SKM-1 (cell line): ENCODE results near the gene ZNF182.
"Not testable (repeated sequence)": the region's sequence is repeated elsewhere in the genome, so short reads cannot be mapped to it uniquely, and the experiment has no call there.

Experiments
- DNase-seq: peaks from one replicate; lab custom pipeline; 2025; ENCODE audit not compliant: unreplicated experiment; lab: John Stamatoyannopoulos, UW

Gene ZNF182

DNA sequence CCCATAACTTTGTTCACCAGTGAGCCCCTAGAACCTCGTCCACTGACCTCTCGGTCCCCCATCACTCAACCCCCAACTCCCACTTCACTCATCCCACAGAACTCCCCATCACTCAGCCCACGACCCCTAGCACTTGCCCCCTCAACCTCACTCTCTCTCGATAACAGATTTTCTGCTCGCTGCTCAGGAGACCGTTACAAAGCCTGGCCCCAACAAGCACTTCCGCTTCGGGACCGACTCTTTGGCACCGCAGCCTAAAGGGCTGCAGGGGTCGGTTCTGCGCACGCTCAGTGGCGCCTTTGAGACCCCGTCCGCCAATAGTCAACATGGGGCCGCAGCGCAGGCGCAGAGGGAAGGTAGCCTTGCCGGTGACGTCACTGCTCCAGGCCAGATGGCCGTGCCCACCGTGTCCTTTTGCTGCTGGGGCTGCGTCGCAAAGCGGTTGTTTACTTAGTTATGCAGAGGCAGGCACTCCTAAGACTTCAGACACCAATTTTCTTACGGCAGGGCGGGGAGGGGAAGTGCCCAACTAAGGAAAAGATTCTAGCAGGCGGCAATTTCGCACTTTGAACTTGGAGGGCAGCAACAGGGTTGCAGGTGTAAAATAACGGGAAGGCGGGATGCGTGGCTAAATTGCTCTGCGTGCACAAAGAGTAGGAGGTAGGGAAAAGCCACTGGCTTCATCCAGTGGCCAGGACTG is at the start of gene ZNF182:
Gene ZNF182 (minus strand): TSS at position 232 of the 700 bp plus-strand sequence. CDS start 1,380 bp downstream, outside the sequence.
- peak; percentile 43 for DNase-seq

DNA sequence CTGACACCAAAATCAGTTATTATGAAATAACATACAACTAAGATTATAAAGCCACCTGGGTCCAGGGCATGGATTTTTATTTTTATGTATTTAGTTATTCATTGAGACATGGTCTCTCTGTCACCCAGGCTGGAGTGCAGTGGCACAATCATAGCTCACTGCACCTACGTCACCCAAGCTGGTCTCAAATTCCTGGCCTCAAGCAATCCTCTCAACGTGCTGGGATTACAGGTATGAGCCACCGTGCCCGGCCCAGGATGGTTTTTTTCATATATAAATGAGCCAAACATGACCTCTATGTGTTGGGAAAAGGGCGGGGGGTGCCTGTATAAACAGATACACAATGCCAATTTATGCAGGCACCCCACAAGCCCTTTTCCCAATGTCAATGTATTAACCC is 43.1 kb upstream of the ZNF182 start:
- no peak for DNase-seq

DNA sequence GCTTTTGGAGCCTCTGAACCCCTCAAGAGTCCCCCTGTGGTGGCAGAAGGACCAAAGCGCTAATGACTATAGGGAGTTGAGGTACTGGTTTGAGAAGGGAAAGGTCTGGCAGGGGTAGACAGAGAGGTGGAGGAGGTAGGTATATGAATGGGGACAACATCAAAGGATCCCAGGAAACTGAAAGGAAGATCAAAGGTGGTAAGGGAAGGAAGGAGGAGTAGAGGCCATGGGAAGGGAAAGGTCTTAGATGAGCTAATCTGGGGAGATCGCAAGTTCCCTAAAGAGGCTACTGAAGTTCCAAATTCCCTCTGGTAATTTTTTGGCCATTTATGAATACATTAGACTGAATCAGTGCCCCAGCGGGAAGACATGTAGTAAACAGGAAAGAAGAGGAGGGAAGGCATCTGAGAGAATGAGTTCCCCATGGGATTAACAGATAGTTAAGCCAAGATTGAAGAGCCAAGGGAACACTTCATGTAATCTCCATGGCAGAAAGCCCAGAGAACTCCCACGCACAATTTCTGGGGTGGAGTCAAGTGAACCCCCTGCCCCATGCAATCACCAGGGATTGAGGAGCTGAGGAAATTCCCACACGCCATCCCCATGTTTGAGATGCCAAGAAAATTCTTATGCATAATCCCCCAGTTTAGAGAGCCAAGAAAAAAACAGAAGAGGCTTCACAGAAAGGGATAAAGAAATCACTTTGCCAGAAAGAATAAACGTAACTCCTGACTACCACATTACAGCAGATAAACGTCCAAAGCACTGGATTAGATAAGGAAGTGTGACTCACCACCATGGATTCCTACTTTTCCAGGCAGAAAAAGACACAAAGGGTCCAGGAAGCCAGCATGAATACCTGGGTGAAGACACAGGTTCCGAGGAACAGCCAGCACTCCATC is 41.9 kb upstream of the ZNF182 start:
- DNase-seq, result no peak

DNA sequence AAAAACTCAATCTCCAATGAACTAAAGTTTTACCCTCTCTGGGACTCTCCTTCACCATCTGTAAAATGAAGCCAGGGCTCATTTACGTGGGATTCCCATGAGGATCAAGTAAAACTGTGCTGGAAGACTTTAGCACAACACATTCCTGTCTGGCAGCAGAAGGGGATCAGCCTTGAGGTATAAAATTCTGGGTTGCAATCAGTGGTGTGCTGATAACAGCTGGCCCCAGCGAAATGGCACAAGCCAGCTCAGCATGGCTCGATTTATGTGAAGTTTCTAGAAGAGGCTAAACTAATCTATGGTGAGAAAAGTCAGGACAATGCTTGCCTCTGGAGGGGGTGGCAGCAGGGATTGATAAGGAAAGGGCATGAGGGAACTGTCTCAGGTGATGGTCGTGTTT is 39.3 kb upstream of the ZNF182 start:
- no peak for DNase-seq

DNA sequence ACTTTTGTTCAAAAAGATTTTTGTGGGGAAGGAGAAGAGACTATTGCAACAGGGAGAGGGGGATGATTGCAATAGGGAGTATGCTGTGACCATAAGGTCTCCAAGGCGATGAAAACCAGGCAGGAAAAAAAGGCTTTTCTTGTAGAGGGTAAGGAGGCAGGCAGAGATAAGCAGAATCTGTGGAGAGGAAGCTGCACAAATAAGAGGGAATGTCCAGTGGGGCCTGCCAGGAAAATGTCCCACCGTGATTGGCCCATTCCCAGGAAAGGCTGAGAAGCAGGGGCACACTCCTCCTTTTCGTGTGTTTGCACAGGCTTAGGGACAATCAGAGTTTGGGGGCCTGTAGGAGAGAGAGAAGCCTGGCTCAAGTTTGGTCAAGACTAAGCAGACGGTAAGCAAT is 32.1 kb upstream of the ZNF182 start:
- no peak for DNase-seq

DNA sequence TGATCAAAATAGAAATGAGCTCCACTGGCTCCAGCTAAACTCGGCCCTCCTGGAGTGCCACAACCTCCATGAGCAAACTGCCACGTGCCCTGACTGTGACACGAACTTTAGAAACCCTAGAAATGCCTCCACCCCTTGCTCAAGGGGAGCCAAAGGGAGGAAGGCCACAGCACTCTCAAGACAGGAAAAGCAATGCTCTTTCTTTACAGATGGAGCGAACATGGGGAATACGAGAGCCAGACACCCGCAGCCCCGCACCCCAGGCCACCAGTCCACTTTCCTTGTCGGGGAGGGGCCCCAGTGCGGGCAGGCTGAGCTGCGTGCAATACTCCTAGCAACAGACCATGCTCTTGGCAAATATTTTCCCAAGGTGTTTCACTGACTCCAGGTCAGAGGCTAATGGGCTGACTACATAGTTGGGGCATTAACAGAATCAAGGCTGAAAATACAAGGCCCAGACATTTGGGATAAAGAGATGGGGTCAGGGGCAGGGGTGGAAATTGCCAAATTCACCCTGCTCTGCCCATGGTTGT is 26.9 kb upstream of the ZNF182 start:
- DNase-seq, result not testable (repeated sequence)

DNA sequence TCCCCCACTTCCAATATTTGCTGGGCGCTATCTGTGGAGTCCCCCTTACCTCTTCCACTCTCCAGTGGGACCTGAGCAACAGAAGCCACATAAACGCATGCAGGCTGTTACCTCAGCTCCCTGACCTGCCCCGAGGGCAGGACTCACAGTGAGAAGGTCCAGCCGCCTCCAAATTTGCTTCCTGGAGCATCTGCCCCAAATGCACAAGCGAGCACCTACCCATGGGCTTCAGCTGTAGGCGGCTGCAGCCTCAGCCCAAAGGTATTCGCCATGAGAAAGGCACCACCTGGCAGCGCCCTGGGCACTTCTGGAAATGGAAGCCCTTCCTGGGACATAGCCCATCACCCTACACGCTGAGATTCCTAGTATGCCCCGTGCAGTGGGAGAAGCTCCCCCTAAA is 26.4 kb upstream of the ZNF182 start:
- DNase-seq, result no peak

DNA sequence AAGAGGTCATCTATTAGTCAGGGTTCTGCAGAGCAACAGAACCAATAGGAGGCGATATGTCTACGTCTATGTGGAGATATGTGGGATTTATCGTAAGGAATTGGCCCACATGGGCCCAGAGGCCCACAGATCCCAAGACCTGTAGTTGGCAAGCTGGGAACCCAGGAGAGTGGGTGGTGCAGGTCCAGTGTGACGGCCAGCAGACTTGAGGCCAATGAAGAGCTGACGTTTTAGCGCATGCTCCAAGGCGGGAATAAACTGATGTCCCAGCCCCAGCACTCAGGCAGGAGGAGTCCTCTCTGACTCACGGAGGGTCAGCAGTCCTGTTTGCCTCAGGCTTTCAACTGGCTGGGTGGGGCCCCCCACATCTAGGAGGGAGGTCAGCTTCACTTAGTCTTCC is 24.3 kb upstream of the ZNF182 start:
- no peak for DNase-seq

DNA sequence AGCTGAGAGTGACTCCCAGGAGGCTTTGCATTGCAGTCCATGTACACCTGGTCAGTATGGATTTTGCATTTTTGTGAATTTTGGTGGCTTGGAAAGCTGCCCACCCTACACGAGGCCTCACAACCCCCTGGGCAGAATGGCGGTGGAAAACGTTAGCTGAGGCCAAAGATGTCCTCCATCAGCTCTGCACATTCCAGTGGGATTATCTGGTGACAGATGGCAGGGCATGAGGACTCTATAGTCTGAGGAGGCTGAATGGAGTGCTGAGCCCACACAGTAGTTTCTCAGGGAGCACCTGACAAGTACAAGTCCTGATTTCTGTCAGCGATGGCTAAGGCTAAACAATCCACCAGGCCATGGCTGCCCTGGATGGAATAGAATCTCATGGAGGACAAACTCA is 23.8 kb upstream of the ZNF182 start:
- DNase-seq, result not testable (repeated sequence)

DNA sequence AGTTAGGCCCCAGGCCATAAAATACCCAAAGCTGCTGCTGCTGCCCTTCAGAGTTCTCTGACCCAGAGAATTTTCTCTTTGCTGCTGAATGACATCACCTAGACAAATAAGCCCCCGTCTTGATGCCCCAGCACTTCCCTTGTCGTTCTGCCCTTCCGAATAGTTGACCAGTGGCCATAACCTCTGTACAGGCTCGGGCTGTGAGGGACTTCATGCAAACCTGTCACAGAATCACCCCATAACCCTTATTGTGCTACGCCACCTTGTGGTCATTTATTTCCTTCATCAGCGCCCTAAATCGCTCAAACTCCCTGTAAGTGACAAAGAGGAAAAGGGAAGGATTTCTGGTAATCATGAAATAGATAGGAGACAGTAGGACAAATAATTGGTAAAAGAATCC is 21.8 kb upstream of the ZNF182 start:
- DNase-seq, result peak; percentile 24

DNA sequence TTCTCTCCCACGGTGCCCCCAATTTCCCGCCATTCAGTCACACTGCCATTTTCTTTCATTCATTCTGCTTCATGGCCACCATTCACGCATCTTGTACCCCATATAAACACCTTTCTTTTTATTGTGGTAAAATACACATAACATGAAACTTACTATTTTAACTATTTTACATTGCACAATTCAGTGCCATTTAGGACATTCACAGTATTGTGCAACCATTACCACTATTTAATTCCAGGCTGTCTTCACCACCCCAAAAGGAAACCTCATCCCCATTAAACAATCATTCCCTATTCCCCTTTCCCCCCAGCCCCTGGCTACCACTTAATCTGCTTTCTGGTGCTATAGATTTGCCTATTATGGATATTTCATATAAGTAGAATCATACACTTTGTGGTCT is 18.9 kb upstream of the ZNF182 start:
- DNase-seq, result no peak

DNA sequence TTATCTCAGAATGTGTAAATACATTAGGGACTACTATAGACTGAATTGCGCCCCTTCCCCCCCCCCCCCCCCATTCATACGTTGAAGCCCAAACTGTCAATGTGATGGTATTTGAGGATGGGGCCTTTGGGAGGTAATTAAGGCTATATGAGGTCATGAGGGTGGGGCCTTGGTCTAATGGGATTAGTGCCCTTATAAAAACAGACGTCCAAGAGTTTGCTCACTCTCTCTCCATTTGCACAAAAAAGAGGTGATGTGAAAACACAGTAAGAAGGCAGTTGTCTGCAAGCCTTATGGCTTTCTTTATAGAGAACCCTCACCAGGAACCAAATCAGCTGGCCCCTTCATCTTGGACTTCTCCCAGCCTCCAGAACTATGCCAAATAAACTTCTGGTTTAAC is 18.3 kb upstream of the ZNF182 start:
- no peak for DNase-seq

DNA sequence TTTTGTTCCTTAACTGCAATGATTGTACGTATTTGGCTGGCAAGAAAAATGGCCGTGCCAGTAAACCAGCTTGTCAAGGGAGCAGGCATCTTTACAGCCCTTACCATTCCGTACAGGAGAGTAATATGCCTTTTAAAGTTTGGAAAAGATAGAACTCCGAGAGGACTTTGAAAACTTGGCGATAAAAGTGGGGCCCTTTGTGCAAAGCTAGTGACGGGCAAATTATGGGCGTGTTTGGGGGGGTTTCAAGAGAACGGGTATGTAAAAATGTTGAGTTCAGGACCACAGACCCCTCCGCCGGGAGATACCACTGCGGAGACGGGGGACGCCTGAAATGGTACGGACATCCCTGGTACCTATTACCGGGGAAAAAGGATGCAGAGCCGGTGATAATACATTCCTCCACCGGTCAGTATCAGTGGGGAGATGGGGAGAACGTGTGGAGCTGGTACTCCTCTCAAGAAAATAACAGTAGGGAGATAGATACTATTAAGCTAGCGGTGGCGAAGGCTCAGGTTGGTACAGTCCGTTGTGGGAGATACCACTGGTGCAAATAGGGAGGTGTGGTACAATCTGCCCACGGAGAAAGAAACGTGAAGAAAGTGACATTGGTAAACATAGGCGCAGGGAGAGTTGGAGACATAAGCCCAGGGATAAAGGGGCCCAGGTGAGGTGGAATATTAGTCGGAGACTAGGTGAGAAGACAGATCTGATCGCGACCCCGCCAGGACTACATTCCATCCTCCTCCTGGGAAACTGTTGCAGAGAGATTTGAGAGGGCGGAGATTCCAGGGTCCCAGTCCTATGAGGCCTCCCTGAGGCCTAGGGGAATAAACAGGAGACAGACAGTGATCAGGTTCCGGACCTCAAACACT is 17.5 kb upstream of the ZNF182 start:
- peak; percentile 47 for DNase-seq

DNA sequence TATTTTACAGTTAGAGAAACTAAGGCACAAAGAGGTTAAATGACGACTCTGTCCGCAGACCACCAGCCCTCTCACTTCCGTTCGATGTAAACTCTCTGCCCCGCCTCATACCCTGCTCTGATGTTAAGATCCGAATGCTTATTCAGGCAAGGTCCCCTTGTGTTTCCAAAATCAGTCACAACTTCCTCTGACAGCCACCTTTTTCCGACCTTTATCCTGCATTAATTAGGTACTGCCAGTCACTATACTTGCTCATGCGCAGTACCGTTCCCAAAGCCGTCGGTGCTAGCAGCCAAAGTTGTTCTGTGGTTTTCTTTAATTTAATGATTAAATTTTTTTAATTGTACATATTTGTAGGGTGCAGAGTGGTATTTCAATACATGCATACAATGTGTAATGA is 16.7 kb upstream of the ZNF182 start:
- DNase-seq, result not testable (repeated sequence)

DNA sequence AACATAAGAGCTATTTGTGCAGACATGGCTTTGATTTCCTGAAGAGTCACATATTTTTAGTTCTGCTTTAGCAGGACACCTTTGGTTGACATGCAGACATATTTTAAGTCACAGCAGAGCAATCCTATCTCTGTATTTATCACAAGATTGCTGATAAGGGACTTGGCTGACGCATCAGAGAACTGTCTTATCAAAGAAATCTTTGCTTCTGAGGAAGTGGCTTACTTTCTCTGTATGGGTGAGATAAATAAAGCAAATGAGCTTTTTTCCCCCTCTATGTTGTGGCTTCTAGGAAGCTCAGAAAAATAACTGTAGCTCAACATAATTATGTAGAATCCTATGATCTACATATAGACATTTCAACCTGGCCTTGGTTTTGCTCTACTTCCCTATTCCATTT is 16.1 kb upstream of the ZNF182 start:
- DNase-seq, result not testable (repeated sequence)

DNA sequence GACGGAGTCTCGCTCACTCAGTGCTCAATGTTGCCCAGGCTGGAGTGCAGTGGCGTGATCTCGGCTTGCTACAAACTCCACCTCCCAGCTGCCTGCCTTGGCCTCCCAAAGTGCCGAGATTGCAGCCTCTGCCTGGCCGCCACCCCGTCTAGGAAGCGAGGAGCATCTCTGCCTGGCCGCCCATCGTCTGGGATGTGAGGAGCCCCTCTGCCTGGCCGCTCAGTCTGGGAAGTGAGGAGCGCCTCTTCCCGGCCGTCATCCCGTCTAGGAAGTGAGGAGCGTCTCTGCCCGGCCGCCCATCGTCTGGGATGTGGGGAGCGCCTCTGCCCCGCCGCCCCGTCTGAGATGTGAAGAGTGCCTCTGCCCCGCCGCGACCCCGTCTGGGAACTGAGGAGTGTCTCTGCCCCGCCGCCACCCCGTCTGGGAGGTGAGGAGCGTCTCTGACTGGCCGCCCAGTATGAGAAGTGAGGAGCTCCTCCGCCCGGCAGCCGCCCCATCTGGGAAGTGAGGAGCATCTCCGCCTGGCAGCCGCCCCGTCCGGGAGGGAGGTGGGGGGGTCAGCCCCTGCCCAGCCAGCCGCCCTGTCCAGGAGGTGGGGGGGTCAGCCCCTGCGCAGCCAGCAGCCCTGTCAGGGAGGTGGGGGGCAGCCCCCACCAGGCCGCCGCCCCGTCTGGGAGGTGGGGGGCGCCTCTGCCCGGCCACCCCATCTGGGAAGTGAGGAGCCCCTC is 13.0 kb upstream of the ZNF182 start:
- not testable (repeated sequence) for DNase-seq

DNA sequence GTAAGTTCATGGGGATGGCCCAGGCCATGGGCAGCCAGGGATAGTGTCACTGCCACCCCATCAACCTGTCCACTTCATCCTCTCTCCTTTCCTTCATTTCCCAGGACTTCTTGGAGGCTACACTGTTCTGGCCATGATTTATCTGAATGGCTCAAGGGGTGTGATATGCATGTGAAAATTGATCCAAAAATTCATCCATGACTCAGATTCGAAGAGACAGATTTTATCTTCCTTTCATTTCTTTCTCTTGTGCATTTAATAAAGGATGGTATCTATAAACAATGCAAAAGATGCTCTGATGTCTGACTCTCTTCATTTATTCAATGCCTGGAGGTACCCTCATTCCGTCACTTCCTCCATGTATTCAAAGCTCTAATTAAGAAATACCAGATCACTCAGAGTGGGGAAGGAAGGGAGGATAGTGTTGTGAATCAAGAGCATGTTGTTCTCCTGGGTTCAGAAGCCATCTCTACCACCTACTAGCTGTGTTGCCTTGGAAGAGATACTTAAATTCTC is 5.7 kb upstream of the ZNF182 start:
- DNase-seq, result not testable (repeated sequence)

DNA sequence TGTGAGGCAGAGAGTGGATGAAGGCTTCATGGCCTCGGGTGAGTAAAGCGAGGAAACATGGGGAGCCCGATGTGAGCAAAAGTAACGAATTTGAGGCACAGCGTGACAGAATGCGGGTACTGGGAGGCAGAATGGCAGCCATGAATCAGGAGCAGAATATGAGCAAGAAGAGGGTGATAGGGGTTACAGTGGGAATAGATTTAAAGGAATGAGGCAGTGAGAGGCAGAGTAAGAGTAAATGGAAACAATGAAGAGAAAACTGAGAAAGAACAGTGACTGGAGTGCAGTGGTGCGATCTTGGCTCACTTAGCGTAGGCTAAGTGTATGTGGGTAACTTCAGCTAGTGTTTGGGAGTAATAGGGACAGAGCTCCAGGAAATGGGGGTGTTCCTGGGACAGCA is 2.9 kb upstream of the ZNF182 start, which contains the start of gene SPACA5:
Gene SPACA5 (plus strand): TSS at position 301 of the 400 bp plus-strand sequence. CDS start 815 bp downstream, outside the sequence.
- not testable (repeated sequence) for DNase-seq

DNA sequence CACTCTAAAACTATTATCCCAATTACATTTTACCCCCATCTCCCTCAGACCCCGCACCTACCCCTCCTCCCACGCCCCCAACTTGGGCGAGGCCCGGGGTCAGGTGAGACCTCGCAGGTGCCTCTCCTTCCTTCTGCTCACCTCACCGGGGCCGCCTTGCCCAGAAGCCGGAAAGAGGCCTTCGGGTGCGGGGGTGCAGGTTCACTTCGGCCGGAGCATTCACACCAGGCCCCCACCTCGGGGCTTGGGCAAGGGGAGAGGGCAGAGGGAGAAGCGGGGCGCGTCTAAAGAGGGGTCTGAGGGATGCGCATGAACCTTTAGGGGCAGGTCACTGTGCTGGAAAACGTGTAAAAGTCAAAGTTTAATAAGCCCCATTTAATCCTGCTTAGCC is 427 bp downstream of the ZNF182 start:
- no peak for DNase-seq

DNA sequence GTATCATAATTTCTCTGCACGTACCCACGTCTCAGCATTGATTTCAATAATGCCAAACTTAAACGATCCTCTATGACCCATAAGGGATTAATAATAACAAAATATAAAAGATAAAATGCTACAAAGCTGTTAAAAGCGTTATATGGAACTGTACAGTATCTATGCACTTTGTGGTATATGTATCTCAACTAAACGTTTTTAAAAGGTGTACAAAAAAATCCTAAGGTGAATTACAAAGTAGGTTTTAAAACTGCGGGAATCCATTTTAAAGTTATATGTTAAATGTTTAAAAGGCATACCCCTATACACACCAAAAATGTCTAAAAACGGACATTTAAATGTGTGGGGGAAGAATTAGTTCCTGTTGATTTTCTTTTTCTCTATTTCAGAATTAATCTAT is 860 bp downstream of the ZNF182 start:
- no peak for DNase-seq
